ENCODE results near the gene SLC22A8. TPM values are rescaled to one million over a fixed set of nuclear protein-coding genes. Genes with fewer than 3 reads are reported as not detected.
"Not testable (repeated sequence)": the region's sequence is repeated elsewhere in the genome, so short reads cannot be mapped to it uniquely, and the experiment has no call there.

Gene SLC22A8
- total RNA-seq, 2 donors from 2014 or later, result not detected

- H3K27ac Mint-ChIP-seq, result no peak overlapping the region
- no peaks in the 10 kb centered on the region for H3K9me3 Mint-ChIP-seq
- H3K36me3 Mint-ChIP-seq (ENCODE audit: low read depth), result no peaks in the 10 kb centered on the region
- peak; percentile 37 for ATAC-seq (replicated peaks)
- no peaks in the 10 kb centered on the region for H3K4me1 Mint-ChIP-seq
- no peak overlapping the region for H3K4me3 Mint-ChIP-seq
- H3K27me3 Mint-ChIP-seq, result peaks cover 21% of the 10 kb centered on the region
Observed at GRCh38 chr11:62974848-62975522, 40.7 kb downstream of the SLC22A8 start.

DNA sequence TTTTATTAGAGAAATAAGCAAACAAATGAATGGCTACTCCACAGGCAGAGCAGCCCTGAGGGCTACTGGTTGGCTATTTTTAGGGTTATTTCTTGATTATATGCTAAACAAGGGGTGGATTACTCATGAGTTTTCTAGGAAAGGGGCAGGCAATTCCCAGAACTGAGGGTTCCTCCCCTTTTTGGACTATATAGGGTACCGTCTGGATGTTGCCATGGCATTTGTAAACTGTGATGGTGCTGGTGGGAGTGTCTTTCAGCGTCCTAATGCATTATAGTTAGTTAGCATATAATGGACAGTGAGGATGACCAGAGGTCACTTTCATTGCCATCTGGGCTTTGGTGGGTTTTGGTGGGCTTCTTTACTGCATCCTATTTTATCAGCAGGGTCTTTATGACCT, 50.1 kb downstream of the SLC22A8 start:
- ATAC-seq (replicated peaks), result no peak
- no peaks in the 10 kb centered on the region for H3K36me3 Mint-ChIP-seq (ENCODE audit: low read depth)
- H3K4me1 Mint-ChIP-seq, result no peaks in the 10 kb centered on the region
- H3K27ac Mint-ChIP-seq, result no peak overlapping the region
- no peak overlapping the region for H3K4me3 Mint-ChIP-seq
- H3K9me3 Mint-ChIP-seq, result no peaks in the 10 kb centered on the region
- H3K27me3 Mint-ChIP-seq, result peaks cover 24% of the 10 kb centered on the region

GRCh38 chr11:62962391-62962790, 53.2 kb downstream of the SLC22A8 start:
- Mint-ChIP-seq H3K4me3 (no peak overlapping the region), H3K9me3 (no peaks in the 10 kb centered on the region), H3K36me3 (ENCODE audit: low read depth) (no peaks in the 10 kb centered on the region), H3K27me3 (peaks cover 21% of the 10 kb centered on the region), H3K27ac (no peak overlapping the region), H3K4me1 (peaks cover 7% of the 10 kb centered on the region)
- ATAC-seq (replicated peaks), result no peak

- ATAC-seq (replicated peaks), result no peak
- Mint-ChIP-seq H3K4me3 (no peak overlapping the region), H3K27me3 (peaks cover 14% of the 10 kb centered on the region), H3K27ac (no peak overlapping the region), H3K9me3 (no peaks in the 10 kb centered on the region), H3K4me1 (peaks cover 7% of the 10 kb centered on the region), H3K36me3 (ENCODE audit: low read depth) (no peaks in the 10 kb centered on the region)
Observed at GRCh38 chr11:62961017-62961570, 54.5 kb downstream of the SLC22A8 start.

GRCh38 chr11:62959422-62959980, 56.1 kb downstream of the SLC22A8 start:
- Mint-ChIP-seq H3K9me3 (no peaks in the 10 kb centered on the region), H3K4me1 (peaks cover 7% of the 10 kb centered on the region), H3K27me3 (peaks cover 11% of the 10 kb centered on the region), H3K4me3 (no peak overlapping the region), H3K27ac (peak overlapping the region; percentile 50), H3K36me3 (ENCODE audit: low read depth) (no peaks in the 10 kb centered on the region)
- no peak for ATAC-seq (replicated peaks)

DNA sequence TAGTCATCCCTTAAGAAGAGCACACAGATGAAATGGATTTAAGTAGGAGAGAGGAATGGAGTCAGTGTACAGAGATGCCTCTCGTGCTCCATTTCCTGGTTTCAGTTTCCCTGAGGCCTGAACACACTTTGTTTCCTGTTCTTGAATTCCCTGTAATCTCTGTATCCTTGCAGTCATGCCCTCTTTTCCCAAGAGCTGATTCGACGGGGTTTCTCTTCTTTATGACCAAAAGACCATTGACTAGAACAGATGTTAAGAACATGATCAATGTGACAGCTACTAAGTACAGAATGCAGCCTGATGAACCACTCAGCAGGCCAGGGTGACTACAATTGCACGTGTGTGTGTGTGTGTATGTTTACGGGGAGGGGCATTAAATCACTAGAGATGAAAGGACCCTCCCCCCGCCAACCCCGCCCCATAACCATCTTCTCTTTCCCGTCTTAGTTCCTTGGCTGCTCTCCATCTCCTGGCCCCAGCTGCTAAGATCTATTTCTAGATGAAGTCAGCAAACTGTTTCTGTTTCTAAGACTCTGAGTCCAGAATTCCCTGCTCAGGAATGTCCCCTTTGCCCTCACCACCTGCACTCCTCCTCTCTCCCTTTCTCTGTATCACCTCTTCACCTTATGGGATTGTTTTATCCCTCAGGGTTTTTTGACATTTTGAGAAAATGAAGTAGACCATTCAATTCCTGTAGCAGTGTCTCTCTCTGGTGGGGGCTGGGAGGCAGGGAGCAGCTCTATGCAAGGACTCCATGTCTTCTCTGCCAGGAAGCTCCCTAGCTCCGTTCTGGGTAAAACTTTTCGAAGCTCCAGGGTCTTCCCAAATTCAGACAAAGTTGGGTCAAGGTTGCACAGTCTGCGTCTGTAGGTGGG, 56.9 kb downstream of the SLC22A8 start:
- Mint-ChIP-seq H3K4me1 (peaks cover 7% of the 10 kb centered on the region), H3K4me3 (no peak overlapping the region), H3K36me3 (ENCODE audit: low read depth) (no peaks in the 10 kb centered on the region), H3K27ac (peak overlapping the region; percentile 50), H3K27me3 (peaks cover 18% of the 10 kb centered on the region), H3K9me3 (no peaks in the 10 kb centered on the region)
- no peak for ATAC-seq (replicated peaks)

DNA sequence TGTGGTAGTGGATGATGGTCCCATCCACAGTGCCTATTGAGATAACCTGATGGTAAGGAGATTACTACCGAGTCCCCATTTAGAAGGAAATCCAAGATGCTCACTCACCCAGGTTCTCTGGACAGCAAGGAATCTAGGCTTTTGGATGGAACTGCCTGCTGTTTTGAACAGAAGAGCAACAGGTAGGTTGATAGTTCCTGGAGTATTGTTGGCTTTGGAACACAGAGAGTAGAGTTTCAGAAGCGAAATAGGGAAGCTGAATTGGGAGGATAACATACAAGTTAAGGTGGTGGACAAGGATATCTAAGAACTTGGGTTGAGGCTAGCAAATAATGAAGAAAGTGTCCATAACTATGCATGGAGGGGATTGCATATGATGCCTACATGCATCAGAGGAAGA, 58.5 kb downstream of the SLC22A8 start:
- Mint-ChIP-seq H3K9me3 (no peaks in the 10 kb centered on the region), H3K27me3 (peaks cover 20% of the 10 kb centered on the region), H3K4me3 (no peak overlapping the region), H3K27ac (no peak overlapping the region), H3K4me1 (peaks cover 7% of the 10 kb centered on the region), H3K36me3 (ENCODE audit: low read depth) (no peaks in the 10 kb centered on the region)
- ATAC-seq (replicated peaks), result no peak

- no peak for ATAC-seq (replicated peaks)
Observed at GRCh38 chr11:62954478-62954877, 61.2 kb downstream of the SLC22A8 start.

DNA sequence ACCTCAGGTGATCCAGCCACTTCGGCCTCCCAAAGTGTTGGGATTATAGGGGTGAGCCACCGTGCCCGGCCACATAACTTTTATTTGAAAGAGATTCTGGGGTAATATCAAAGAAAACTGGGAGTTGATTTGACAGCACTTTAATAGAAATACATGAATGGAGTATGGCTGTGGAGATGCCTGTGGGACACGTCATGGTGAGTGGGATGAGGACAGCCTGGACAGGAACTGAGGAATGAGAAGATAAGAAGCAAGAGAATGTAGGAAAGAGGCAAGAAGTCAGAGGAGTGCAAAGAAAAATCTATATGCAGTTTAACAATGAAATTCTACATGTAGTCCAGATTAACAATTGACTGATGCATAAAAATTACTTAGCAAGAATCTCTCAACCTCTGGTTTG, 61.8 kb downstream of the SLC22A8 start:
- no peaks in the 10 kb centered on the region for H3K9me3 Mint-ChIP-seq
- H3K27me3 Mint-ChIP-seq, result peaks cover 20% of the 10 kb centered on the region
- no peak overlapping the region for H3K4me3 Mint-ChIP-seq
- no peaks in the 10 kb centered on the region for H3K36me3 Mint-ChIP-seq (ENCODE audit: low read depth)
- no peak overlapping the region for H3K27ac Mint-ChIP-seq
- no peak for ATAC-seq (replicated peaks)
- H3K4me1 Mint-ChIP-seq, result peaks cover 3% of the 10 kb centered on the region

More at GRCh38 chr11:62954478-62954877, 61.2 kb downstream of the SLC22A8 start:
- H3K9me3 Mint-ChIP-seq, result no peaks in the 10 kb centered on the region
- peaks cover 7% of the 10 kb centered on the region for H3K4me1 Mint-ChIP-seq
- no peak overlapping the region for H3K4me3 Mint-ChIP-seq
- no peak overlapping the region for H3K27ac Mint-ChIP-seq
- H3K27me3 Mint-ChIP-seq, result peaks cover 20% of the 10 kb centered on the region
- H3K36me3 Mint-ChIP-seq (ENCODE audit: low read depth), result no peaks in the 10 kb centered on the region

GRCh38 chr11:62948765-62949320, 66.8 kb downstream of the SLC22A8 start:
- Mint-ChIP-seq H3K27me3 (peaks cover 15% of the 10 kb centered on the region), H3K4me3 (no peak overlapping the region), H3K27ac (no peak overlapping the region), H3K4me1 (no peaks in the 10 kb centered on the region), H3K36me3 (ENCODE audit: low read depth) (no peaks in the 10 kb centered on the region), H3K9me3 (no peaks in the 10 kb centered on the region)
- no peak for ATAC-seq (replicated peaks)

GRCh38 chr11:62945538-62945937, 70.1 kb downstream of the SLC22A8 start:
- H3K27me3 Mint-ChIP-seq, result peaks cover 12% of the 10 kb centered on the region
- not testable (repeated sequence) for H3K27ac Mint-ChIP-seq; H3K36me3 Mint-ChIP-seq (ENCODE audit: low read depth); H3K4me1 Mint-ChIP-seq; H3K9me3 Mint-ChIP-seq; H3K4me3 Mint-ChIP-seq; ATAC-seq (replicated peaks)

Other genes with a start within 250 kb of the SLC22A8 start
- gene TAF6L, start 244.4 kb downstream of the SLC22A8 start, total RNA-seq, result 10 to 100 TPM; 14.1 to 27.5 TPM
- 10 to 100 TPM; 18.6 to 20.9 TPM for gene TMEM179B, start 228.4 kb downstream of the SLC22A8 start, total RNA-seq
- 10 to 100 TPM in 1 of 2 donors, 1 to 10 TPM in 1; 6.2 to 16.2 TPM for gene TMEM223, start 223.8 kb downstream of the SLC22A8 start, total RNA-seq
- 100 to 1,000 TPM in 1 of 2 donors, 10 to 100 TPM in 1; 85.8 to 115 TPM for gene NXF1, start 210.4 kb downstream of the SLC22A8 start, total RNA-seq
- 10 to 100 TPM; 23.4 to 32.0 TPM for gene STX5, start 183.8 kb downstream of the SLC22A8 start, total RNA-seq
- gene TEX54, start 183.0 kb downstream of the SLC22A8 start, total RNA-seq, result under 1 TPM; 0.82 TPM
- gene WDR74, start 176.3 kb downstream of the SLC22A8 start, total RNA-seq, result 100 to 1,000 TPM in 1 of 2 donors, 10 to 100 TPM in 1; 70.3 to 104 TPM
- gene SLC3A2, start 134.9 kb downstream of the SLC22A8 start, total RNA-seq, result 100 to 1,000 TPM; 176 to 287 TPM
- gene CHRM1, start 94.5 kb downstream of the SLC22A8 start, total RNA-seq, result not detected
- not detected for gene SLC22A6, start 30.9 kb downstream of the SLC22A8 start, total RNA-seq
- gene SLC22A24, start 128.4 kb upstream of the SLC22A8 start, total RNA-seq, result not detected
- not detected for gene SLC22A25, start 227.8 kb upstream of the SLC22A8 start, total RNA-seq

Measured in activated T-helper 17 cell treated with anti-CD3 and anti-CD28 coated beads, Interleukin-2, amount 50 U/mL, for 72 hours (primary cell).